Measurements from ENCODE around the gene FADS2.

DNA sequence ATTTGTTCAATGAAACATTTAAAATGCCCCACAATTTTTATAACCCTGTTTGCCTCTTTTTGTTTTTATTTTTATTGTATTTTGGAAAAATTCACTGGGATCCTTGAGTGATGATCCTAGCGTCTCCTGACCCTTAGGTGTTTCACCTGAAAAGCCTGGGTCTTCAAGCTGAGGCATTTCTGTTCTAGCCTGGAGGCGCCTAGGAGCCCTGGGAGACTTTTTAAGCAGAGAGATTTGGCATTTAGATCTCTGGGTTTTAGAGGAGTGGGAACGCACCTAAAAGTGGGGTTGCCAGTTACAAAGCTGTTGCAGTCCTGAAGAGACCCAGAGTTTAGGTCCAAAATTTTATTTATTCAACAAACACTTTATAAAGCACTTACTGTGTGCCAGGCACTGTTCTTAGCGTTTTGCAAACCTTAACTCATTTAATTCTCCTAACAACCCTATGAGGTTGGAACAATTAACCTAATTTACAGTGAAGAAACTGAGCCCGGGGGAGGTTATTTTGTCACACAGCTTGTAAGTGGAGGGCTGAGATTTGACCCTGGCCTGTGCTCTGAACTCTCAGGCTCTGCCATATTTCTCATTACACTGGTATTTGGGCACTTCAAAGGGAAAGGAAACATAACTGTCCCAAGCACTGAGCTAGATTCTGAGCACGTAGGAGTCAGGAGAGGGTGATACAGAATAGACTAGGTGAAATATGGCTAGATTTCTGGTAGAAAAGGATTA lies 10.5 kb upstream of the FADS2 start:
- TF ChIP-seq, protein P1, sequence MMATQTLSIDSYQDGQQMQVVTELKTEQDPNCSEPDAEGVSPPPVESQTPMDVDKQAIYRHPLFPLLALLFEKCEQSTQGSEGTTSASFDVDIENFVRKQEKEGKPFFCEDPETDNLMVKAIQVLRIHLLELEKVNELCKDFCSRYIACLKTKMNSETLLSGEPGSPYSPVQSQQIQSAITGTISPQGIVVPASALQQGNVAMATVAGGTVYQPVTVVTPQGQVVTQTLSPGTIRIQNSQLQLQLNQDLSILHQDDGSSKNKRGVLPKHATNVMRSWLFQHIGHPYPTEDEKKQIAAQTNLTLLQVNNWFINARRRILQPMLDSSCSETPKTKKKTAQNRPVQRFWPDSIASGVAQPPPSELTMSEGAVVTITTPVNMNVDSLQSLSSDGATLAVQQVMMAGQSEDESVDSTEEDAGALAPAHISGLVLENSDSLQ (IDR thresholded peaks at IDR 0.05): no peak
- TF ChIP-seq CREB1 (IDR thresholded peaks at IDR 0.05; ENCODE audit: low read depth) (no peak), POLR2A (IDR thresholded peaks at IDR 0.05; ENCODE audit: low read depth, low read length) (no peak), SREBF1 (IDR thresholded peaks at IDR 0.05; ENCODE audit: low read length) (no peak), POLR2AphosphoS5 (IDR thresholded peaks at IDR 0.05; ENCODE audit: low read length) (no peak), POLR2AphosphoS2 (IDR thresholded peaks at IDR 0.05; ENCODE audit: low read depth, low read length) (no peak), HCFC1 (IDR thresholded peaks at IDR 0.05; ENCODE audit: low read length) (no peak)
- TF ChIP-seq, protein P2, sequence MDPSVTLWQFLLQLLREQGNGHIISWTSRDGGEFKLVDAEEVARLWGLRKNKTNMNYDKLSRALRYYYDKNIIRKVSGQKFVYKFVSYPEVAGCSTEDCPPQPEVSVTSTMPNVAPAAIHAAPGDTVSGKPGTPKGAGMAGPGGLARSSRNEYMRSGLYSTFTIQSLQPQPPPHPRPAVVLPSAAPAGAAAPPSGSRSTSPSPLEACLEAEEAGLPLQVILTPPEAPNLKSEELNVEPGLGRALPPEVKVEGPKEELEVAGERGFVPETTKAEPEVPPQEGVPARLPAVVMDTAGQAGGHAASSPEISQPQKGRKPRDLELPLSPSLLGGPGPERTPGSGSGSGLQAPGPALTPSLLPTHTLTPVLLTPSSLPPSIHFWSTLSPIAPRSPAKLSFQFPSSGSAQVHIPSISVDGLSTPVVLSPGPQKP (IDR thresholded peaks at IDR 0.05; ENCODE audit: low read depth, low read length): no peak
- TF ChIP-seq, protein P3, sequence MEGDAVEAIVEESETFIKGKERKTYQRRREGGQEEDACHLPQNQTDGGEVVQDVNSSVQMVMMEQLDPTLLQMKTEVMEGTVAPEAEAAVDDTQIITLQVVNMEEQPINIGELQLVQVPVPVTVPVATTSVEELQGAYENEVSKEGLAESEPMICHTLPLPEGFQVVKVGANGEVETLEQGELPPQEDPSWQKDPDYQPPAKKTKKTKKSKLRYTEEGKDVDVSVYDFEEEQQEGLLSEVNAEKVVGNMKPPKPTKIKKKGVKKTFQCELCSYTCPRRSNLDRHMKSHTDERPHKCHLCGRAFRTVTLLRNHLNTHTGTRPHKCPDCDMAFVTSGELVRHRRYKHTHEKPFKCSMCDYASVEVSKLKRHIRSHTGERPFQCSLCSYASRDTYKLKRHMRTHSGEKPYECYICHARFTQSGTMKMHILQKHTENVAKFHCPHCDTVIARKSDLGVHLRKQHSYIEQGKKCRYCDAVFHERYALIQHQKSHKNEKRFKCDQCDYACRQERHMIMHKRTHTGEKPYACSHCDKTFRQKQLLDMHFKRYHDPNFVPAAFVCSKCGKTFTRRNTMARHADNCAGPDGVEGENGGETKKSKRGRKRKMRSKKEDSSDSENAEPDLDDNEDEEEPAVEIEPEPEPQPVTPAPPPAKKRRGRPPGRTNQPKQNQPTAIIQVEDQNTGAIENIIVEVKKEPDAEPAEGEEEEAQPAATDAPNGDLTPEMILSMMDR (IDR thresholded peaks at IDR 0.05 in 2 of 3, conservative IDR thresholded peaks at IDR 0.05 in 1 of 3; ENCODE audit: control insufficient read depth in 2 of 3, extremely low read depth in 1 of 3, insufficient read depth in 1 of 3, low read depth in 3 of 3, low read length in 3 of 3): no peak
- TF ChIP-seq, protein P4, sequence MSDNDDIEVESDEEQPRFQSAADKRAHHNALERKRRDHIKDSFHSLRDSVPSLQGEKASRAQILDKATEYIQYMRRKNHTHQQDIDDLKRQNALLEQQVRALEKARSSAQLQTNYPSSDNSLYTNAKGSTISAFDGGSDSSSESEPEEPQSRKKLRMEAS (IDR thresholded peaks at IDR 0.05; ENCODE audit: low read depth, low read length): no peak
- TF ChIP-seq, protein P5, sequence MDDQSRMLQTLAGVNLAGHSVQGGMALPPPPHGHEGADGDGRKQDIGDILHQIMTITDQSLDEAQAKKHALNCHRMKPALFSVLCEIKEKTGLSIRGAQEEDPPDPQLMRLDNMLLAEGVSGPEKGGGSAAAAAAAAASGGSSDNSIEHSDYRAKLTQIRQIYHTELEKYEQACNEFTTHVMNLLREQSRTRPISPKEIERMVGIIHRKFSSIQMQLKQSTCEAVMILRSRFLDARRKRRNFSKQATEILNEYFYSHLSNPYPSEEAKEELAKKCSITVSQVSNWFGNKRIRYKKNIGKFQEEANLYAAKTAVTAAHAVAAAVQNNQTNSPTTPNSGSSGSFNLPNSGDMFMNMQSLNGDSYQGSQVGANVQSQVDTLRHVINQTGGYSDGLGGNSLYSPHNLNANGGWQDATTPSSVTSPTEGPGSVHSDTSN (IDR thresholded peaks at IDR 0.05; ENCODE audit: insufficient replicate concordance, low read depth, low read length): no peak

Measured in GM12878 (cell line).